GDM1 (cell line): ENCODE results near the gene ANKRD65.
"Not testable (repeated sequence)": the region's sequence is repeated elsewhere in the genome, so short reads cannot be mapped to it uniquely, and the experiment has no call there.

Source experiments
- DNase-seq: peaks from one replicate; lab custom pipeline; 2025; lab: John Stamatoyannopoulos, UW

Gene ANKRD65

DNA sequence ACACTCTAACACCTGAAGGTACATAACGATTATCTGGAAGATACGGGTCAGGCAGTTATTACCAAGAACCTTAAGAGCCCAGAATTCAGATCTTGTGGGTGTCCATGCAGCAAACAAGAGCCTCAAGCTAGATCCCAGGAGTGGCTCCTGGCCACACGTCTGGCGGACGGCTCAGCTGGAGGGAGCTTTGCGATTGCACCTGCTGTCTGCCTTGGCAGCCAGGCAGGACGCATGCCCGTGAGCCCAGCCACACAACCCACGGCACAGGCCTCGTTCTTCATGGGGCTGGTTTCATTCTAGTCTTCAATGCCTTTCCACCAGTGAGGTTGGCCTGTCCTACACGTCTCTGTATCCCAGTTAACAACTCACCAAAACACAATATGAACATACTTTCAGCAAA lies 27.6 kb downstream of the ANKRD65 start:
- no peak for DNase-seq

DNA sequence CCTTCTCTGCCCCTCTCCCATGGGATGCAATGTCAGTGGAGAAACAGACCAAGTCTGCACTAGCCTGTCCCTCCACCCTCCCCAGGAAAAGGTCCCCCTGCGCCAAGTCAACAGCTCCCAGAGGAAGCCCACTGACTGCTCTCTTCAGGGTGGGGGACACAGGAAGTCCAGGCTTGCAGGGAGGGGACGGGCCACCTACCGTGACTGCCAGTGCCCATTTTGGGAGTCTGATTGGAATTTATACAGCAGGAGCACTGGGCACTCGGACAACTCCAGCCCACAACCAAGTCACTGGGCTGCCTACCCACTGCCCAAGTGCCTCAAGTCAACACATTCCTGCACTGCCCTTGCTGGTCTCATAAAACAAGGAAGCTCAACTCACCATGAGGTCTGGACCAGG lies 28.1 kb downstream of the ANKRD65 start:
- no peak for DNase-seq

DNA sequence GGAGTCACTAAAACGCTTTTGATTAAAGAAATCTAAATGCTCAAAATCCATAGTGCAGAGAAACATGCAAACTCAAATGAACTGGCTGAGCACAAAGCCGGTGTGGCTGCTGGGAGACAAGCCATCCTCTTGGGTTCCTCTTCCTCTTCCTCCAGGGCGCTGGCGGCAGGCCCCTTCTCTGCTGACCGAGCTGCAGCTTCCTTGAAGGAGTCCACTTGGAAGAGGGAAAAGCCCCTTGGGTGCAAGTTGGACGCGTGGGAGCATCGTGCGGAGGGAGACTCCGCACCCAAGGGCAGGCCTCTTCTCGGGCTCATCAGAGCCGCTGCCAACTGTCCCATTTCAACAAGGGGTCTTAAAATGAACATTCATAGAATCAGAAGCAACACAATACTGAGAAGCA lies 29.9 kb downstream of the ANKRD65 start:
- DNase-seq = no peak

DNA sequence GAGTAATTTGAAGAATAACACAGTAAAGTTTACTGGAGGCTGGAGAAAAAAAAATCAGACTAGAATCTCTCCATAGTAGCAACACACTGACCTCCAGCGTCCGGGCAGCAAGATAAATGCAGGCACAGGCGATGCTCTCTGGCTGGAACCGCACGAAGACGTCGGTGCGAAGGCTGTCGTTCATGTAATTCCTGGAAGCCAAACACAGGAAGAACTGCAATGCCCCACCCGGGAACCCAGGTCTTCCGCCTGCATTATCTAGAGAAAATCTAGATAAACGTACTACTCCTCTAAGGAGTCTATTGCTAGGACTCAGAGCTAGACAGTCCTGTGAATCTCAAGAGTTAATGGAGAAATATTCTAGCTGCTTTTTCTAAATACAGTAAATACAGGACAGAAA lies 30.4 kb downstream of the ANKRD65 start:
- no peak for DNase-seq

DNA sequence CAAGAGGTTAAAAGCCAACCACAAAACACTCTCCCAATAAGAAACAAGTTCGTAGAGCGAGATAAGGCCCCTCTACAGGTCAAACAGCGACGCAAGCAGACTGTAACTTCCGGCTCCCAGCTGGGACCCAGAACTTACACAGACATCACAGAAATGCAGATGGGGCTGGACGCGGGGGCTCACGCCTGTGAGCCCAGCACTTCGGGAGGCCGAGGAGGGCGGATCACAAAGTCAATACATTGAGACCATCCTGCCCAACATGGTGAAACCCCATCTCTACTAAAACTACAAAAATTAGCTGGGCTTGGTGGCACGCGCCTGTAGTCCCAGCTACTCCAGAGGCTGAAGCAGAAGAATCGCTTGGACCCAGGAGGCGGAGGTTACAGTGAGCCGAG lies 33.0 kb downstream of the ANKRD65 start:
- no peak for DNase-seq

DNA sequence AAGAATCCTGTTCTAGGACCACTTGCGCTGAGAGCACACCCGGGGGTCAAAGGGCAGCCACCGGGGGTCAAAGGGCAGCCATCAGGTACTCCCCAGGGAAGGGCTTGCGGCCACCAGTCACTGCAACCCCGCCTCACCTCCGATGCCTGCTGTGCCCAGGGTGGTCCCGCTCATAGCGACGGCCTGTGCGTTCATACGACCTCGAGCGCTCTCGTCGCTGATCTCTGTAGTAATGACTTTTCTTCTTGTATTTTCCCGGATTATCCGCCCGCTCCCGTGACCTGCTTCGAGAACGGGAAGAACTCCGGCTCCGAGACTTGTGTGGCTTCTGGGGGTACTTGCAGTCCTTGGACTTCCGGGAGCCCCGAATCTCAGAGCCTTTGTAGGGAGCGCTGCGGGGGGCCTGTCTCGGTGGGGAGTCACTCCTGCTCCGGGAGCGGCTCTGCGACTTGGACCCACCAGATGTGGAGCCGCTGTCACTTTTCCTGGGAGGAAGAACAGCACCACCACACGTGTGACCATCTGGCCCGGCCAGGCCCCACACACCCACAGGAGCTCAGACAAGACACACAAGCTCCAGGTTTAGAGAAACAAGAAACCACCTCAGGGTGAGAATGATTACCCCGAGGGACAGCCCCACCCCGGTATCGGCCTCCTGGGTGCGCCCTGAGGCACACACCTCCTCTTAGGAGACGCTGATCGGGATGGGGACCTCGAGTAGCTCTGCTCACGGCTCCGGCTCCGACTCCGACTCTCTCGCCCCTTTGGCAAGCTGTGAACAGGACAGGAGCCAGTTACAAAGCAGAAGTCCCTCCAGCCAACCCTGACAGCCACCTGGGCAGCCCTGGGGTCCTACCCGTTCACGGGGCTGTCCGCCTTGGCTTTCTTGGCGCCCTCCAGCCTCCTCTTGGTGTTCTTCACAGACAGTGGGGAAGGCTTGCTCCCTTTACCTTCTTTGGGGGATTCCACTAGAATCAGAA lies 33.7 kb downstream of the ANKRD65 start:
- DNase-seq = no peak

DNA sequence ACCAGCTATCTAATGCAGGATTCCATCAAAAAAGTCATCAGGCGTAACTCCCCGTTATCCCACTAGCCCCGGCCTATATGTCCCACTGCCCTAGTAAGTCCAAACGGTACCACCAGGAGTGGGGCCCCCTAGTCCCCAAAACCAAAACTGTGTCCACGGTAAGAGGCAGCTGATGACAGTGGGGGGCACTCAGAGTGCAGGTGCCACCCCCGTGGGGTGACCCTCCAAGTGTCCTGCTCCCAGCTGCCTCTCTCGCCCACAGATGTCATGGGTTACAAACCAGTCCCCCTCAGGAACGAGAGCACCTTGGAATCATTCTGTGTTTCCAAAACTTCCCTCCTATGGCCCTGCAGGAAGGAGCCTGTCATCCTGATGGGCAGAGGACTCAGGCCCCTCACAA lies 35.1 kb downstream of the ANKRD65 start:
- no peak for DNase-seq

DNA sequence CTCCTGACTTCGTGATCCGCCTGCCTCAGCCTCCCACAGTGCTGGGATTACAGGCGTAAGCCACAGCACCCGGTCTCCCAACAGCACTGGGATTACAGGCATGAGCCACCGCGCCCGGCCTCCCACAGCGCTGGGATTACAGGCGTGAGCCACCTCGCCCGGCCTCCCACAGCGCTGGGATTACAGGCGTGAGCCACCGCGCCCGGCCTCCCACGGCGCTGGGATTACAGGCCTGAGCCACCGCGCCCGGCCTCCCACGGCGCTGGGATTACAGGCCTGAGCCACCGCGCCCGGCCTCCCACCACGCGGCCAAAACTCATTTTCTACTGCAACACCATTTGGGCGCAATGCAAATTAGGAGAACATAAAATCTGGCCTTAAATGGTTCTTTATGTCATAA lies 35.7 kb downstream of the ANKRD65 start:
- not testable (repeated sequence) for DNase-seq

DNA sequence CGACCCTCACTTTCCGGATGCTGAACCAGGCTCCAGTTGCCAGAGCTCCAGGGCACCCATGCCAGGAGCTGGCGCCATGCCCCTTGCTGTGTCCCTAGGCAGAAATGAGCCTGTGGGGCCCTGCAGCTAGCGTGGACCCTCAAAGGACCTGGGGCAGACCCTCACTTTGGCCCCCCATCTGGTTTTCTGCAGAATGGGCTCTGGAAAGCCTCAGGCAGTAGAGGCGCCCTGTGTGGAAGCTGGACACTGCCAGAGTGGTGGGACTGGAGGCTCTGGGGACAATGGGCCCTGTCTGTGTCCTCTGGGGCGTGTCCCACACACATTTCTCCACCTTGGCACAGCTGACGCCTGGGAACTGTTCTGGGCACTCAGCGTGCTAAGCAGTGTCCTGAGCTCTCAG lies 39.8 kb downstream of the ANKRD65 start:
- DNase-seq = no peak

DNA sequence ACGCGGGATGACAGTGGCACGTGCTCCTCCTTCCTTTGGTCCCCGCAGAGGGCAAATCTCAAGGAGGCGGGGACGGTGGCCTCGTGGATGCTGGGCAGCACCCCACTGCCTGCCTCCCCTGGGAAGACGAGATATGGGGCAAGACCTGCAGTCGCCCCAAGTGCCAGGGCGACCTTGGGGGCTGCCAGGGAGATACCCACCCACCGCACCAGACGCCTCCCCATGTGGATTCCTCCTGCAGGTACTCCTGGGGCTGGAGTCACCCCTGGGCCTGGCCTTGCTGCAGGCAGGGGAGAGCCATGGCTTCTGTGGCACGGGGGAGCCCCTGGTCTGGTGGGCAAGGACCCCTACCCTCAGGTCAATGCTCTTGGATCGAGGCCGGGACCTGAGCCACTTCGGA lies 40.2 kb downstream of the ANKRD65 start:
- no peak for DNase-seq

DNA sequence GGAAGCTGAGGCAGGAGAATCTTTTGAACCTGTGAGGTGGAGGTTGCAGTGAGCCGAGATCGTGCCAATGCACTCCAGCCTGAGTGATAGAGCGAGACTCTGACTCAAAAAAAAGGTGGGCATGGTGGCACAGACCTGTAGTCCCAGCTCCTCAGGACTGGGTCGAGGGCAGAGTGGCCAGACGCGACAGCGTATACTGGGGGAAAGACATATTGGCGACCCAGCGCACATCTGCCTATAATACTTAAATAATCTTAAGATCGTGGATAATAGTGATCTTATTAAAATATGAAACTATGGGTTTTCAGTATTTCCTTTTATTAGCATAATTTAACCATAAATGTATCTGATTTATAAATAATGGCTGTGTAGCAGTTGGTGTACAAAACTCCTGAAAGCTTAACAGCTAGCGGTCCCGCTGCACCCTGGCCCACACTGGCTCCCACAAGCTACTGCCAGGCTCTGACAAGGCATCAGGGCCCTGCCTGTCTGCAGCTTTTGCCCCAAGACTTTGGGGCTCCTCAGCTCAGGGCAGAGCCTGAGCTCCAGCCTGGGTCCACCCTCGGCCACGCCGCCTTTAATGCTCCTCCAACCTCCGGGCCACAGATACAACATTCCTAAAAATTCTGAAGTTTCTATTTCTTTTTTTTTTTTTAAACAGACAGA lies 43.4 kb downstream of the ANKRD65 start:
- no peak for DNase-seq

DNA sequence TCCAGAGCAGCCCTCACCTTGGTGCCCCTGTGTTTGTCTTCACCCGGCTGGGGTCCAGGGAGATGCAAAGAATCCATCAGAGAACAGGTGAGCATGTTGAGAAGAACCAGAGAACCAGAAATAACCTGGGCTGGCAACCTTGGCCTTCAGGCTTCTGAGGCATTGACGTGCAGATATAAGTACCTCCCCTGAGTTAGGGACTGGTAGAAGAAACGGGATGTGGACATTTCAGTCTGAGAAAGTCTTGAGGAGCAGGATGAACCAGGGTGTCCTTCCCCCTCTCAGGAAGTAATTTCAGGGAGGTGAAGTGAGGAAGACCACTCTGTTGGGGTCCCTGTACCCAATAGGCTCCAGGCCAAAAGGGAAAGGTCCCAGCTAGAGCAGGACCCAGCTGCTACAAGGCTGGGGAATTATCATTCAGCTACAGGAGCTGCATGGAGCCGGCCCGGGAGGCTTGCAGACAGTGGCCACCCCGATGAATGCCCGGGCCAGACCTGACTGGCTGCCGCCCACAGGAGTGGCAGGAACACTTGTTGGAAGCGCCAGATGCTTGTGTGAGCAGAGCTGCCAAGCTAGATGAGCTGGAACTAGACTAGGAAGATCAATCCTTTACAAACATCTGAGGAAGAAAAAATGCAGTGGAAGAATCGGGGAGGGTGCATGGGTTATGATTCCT lies 44.4 kb downstream of the ANKRD65 start:
- no peak for DNase-seq

DNA sequence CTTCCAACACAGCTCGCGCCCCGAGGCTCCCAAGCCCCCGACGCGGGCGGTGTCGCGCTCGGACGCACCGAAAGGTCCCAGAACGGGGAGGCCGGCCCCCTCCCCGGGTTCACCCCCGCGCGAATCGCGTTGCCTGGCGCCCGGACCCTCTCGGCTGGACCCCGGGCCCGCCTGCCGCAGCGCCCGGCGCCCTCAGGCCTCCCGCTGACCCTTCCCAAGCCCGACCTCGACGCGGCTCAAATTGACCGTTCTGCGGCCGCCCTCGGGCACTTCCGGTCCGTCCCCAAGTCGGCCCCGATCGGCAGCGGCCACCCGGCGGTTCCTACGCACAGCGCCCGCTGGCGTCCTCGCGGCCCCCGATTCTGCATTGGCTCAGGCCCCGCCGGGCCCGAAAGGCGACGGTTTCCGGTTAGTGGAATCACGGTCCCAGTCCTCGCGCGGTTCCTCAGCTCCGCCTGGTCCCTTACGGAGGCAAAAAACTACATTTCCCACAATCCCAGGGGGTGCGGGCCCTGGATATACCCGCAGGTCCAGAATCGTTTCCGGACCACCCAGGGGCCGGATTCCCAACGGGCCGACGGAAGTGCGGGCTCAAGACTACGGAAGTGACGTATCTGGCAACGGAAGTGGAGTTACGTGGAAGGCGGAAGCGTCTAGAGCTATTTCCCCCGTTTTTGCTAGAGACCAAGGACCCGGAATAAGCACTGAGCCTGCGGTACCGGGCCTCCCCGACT lies 46.0 kb downstream of the ANKRD65 start, which contains the start of gene AURKAIP1:
AURKAIP1 (minus strand) TSS at position 279 of the 734 bp plus-strand sequence. CDS start 451 bp downstream, outside the sequence.
- peak; percentile 99 for DNase-seq

DNA sequence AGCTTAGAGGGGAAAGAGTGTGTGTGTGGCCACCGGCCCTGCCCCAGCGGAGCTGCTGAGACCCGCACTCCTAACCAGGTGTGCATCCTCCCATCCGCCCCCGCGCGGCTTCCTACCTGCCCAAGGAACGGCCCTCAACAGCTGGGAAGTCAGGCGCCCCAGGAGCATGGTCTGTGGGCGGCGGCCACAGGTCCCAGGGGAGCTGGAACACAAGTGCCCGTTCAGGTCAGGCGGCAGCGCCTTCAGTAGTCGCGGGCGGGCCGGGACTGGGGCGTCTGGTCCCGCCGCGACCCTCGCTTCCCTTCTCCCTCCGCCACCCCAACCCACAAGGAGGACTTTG lies 46.5 kb downstream of the ANKRD65 start:
- DNase-seq = no peak

DNA sequence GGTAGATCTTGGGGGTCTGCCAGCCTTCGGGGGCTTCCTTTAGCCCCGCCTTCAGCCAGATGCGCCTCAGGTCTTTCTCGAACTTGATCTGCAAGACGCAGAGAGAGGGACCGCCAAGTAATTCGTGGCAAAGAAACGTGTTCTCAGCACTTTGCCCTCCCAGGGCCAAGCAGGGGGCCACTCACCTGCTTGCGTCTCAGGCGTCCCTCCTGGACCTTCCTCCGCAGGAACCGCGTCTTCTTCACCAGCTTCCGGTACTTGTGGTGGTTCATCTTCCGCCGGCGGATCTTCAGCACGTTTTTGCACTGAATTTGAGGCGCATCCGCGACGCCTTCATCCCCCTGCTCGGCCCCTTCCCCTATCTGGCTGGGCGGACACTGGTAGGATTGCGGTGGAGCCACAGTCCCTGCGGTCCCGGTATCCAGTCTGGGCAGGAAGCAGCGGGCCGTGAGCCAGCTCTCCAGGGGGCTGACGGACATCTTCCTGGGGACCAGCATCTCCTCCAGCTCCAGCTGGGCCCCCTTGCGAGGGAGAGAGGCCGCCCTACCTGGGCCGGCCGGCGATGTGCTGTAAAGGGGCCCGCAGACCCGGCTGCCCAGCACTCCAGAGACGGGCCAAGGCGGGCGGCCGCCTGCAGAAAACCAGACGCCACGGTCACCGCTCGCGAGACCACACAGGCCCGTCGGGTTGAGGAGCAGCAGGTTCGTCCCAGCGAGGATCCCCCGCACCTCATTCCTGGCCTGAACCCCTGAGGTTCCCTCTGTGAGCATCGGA lies 47.1 kb downstream of the ANKRD65 start:
- DNase-seq = no peak

DNA sequence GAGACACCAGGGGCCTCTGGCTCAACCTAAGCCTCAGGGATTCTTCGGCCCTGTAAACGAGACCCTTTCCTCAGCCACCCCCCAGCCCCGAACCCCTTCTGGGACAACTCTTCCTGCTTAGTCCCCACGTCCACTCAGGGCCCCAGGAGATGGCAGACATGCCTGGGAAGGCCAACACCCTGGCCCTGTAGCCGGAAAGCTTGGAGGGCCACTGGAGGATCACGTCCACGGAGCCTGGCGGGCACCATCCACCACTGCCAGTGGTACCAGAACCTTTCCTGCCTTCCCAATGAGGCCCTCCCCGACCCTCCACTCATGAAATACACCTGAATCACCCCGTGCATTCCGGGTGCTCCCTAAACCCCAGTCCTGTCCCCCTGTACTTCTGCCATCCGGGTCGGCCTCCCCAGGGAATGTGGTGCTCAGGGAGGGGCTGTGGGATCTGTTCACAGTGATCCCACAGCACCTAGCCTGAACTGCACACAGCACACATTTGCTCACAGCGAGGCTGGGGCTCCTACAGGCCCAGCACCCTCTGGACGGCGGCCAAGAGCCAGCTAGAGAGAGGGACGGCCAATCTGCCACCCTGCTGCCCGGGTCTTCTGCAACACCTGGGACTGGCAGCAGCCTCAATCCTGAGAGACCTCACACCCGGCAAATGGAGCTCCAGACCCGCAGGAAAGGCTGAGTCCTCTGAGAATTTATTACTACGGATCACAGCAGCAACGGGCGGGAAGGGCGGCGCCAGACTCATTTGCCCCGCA lies 47.8 kb downstream of the ANKRD65 start:
- DNase-seq = no peak

DNA sequence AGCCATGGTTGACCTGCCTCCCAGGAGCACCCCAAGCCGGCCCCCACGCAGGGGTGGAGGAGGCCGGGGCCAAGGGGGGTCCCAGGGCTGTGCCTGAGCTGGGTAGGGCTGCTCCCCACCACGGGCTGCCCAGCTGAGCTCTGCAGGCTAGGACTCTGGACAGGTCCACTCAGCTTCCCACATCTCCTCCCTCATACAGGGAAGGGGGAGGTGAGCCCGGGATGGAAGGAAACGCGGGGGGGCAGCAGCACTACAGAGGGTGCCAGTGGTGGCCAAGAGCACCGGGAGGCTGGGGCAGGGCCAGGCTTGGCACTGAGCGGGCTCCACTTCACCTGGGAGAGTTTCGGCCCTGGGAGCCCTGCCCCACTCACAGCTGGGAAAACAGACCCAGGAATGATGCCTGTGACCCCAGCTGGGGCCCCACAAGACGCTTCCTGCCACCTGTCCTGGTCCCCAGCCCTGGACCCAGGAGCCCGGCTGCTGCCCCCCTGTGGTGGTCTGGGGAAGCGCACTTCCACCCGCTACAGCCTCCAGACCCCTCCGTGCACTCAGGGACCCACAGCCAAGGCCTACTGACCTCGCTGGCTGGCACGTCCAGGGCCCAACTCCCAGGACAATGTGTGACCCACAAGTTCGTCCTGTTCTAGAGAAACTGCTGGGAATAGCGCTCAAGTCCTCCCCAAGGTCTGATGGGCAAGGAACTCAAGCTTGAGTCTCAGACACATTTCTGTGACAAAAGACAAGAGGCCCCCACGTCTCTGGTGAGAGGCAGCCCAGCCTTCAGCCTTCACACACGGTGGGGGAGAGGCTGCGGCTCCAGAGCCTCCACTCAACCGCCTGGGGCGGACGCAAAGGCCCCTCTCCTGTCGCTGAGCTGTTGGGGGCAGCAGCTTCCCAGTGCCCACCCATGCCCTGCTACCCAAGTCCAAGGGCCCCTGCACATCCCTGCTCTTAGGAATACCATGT lies 49.0 kb downstream of the ANKRD65 start:
- DNase-seq = peak; percentile 47

DNA sequence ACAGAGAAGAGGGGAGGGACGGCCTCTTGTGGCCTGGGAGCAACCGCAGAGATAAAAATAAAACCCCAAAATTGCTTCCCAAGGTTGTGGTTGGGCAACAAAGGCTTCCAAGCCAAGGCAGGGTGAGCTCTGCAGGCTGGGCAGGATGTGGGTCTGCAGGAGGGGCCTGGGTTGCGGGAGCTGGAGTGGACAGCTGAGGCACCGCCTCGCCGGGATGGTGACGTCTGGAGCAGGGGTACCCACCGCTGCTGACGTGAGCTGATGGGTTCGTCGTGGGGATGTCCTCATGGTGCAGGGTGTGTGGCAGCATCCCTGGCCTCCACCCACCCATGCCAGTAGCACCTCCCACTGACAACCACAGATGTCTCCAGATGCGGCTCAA lies 49.7 kb downstream of the ANKRD65 start:
- peak; percentile 58 for DNase-seq

DNA sequence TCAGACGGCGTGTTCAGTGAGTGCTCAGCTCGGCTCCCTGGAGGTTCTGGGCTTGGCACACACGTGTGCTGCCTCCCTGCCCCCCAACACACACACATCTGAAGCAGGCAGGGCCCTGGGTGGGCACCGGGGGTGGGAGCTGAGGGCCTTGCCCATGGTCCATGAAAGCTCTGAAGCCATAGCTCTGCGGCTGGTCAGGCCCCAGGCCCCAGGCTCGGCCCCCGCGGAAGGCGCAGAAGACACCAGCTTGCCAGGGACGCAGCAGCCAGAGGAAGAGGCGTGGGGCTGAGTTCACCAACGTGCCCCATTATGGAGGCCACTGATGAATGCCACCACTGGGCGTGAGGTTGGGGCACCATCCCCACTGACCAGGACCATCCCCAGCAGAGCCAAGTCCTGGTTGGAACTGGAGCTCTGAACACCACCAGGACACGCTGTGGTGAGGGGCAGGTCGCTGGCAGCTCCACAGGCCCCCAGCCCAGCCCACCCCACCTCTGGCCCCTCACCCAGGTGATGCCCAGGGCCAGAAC lies 50.2 kb downstream of the ANKRD65 start:
- no peak for DNase-seq
